ACC112 (cell line): Measurements from ENCODE around the gene VDAC1.
"Not testable (repeated sequence)": the region's sequence is repeated elsewhere in the genome, so short reads cannot be mapped to it uniquely, and the experiment has no call there.

Experiments
- H2AFZ ChIP-seq: fragments of 200-600 bp; sonication (generic); one replicate; pipeline ENCODE4 v1.6.0; 2017; ENCODE audit warnings: antibody characterized with exemption, low read length; ENCODE audit not compliant: unreplicated experiment
- H3K27ac ChIP-seq: fragments of 200-600 bp; sonication (generic); 2 replicates; pipeline ENCODE4 v1.5.1; 2014; ENCODE audit warnings: low read depth, mild to moderate bottlenecking, antibody characterized with exemption, low read length, moderate library complexity
- H3K27me3 ChIP-seq: fragments of 200-600 bp; sonication (generic); 2 replicates; pipeline ENCODE4 v1.6.1; 2014; ENCODE audit warnings: mild to moderate bottlenecking, antibody characterized with exemption, low read length, moderate library complexity, mixed read lengths; ENCODE audit not compliant: insufficient read depth
- H3K36me3 ChIP-seq: fragments of 200-600 bp; sonication (generic); 2 replicates; pipeline ENCODE4 v1.6.1; 2016; ENCODE audit warnings: mild to moderate bottlenecking, antibody characterized with exemption, low read length, moderate library complexity, mixed read lengths; ENCODE audit not compliant: insufficient read depth
- H3K4me1 ChIP-seq: fragments of 200-600 bp; sonication (generic); one replicate; pipeline ENCODE4 v1.6.1; 2016; ENCODE audit warnings: low read length, mixed read lengths; ENCODE audit not compliant: insufficient read depth, unreplicated experiment, control insufficient read depth
- H3K4me3 ChIP-seq: fragments of 200-600 bp; sonication (generic); 2 replicates; pipeline ENCODE4 v1.5.1; 2014; ENCODE audit warnings: mild to moderate bottlenecking, low read depth, low read length
- H3K79me2 ChIP-seq: fragments of 200-600 bp; sonication (generic); one replicate; pipeline ENCODE4 v1.6.0; 2016; ENCODE audit warnings: low read length; ENCODE audit not compliant: control insufficient read depth, unreplicated experiment, insufficient read depth

The VDAC1 gene

DNA sequence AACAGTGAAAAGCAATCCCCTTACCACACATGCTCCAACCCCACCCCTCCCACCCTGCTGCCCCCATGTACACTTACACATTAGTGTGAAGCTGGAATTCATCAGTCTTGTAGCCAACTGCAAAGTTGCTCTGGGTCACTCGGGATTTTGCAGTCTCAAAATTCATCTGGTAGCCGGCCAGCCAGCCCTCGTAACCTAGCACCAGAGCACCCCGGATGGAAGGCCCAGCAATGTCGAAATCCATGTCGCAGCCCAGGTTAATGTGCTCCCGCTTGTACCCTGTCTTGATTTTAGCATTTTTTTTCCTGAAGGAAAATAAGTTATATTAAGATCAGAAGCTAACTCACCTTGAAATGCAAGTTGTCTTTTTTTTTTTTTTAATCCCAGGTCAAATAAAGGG, 24.1 kb downstream of the VDAC1 start:
- Histone ChIP-seq H3K36me3 (peaks cover 15% of the 10 kb centered on the region), H3K4me1 (peaks cover 17% of the 10 kb centered on the region), H3K27ac (no peak overlapping the region), H3K27me3 (no peaks in the 10 kb centered on the region), H2AFZ (no peak overlapping the region), H3K4me3 (no peak overlapping the region), H3K79me2 (peaks cover 38% of the 10 kb centered on the region)

DNA sequence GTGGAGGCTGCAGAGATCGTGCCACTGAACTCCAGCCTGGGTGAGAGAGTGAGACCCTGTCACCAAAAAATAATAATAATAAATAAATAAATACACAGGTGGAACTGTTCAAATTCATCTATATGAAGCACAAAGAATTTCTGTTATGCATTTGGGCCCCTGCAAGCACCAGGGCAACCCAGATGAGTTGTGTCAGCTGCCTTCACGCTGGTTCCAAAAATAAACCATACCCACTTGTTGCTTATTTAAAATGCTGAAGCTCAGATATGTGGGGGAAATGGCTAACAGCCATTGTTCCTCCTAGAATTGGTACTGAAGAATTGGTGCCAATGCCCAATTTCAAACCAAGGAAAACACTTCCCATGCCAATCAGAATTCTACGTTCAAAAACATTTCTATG, 25.8 kb downstream of the VDAC1 start:
- Histone ChIP-seq H2AFZ (no peak overlapping the region), H3K79me2 (peaks cover 29% of the 10 kb centered on the region), H3K4me3 (no peak overlapping the region), H3K36me3 (peaks cover 23% of the 10 kb centered on the region), H3K27ac (no peak overlapping the region), H3K27me3 (no peaks in the 10 kb centered on the region), H3K4me1 (peaks cover 14% of the 10 kb centered on the region)

DNA sequence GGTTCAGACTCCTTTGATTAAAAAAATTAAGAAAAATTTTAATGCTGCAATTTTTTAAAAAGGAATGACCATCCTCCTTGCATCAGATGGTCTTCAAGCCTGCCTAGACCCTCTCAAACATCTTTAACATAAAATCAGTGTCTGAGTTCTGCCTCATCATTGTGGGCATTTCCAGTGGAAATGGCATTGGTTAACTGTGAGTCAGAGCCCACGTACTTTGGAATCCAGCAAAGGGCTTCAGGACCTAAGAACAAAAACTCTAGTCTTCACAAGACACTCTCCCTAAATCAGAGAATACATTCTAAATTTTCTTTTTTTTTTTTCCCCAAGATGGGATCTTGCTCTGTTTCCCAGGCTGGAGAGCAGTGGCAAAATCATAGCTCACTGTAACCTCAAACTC, 26.9 kb downstream of the VDAC1 start:
- H3K79me2 ChIP-seq = peaks cover 25% of the 10 kb centered on the region
- H3K36me3 ChIP-seq = peaks cover 27% of the 10 kb centered on the region
- H3K27me3 ChIP-seq = no peaks in the 10 kb centered on the region
- H3K27ac ChIP-seq = peak overlapping the region; percentile 74
- no peak overlapping the region for H2AFZ ChIP-seq
- H3K4me3 ChIP-seq = no peak overlapping the region
- peaks cover 14% of the 10 kb centered on the region for H3K4me1 ChIP-seq

DNA sequence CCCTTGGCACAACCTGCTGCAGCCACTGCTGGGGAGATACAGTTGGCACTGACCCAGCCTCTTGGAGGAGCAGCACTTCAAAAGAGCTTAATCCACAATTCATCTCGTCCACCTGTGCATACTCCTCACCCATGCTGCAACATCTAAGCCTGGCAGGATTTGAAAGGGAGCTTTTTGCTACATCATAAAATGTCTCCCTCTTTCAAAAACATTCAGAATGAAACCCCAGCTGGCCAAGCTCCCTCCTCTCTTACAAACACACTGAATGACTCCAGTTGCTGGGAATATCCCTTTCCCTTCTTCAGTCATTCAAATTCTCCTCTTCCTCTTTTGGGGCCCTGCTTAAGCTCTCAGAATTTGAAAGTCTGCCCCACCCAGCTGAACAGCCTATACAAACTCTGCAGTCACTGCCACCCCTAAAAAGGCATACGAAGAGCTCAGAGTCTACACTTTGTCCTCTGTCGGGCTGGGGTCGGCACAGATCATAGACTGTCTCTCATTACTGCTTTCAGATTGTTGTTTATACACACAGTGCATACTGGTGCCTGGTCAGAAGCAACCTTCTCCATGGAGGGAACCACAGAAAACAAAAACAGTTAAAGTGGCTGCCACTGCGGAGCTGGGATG, 27.5 kb downstream of the VDAC1 start:
- H3K27me3 ChIP-seq = no peaks in the 10 kb centered on the region
- peaks cover 27% of the 10 kb centered on the region for H3K36me3 ChIP-seq
- peak overlapping the region; percentile 74 for H3K27ac ChIP-seq
- H3K4me3 ChIP-seq = no peak overlapping the region
- no peak overlapping the region for H2AFZ ChIP-seq
- H3K79me2 ChIP-seq = peaks cover 25% of the 10 kb centered on the region
- H3K4me1 ChIP-seq = peaks cover 14% of the 10 kb centered on the region

DNA sequence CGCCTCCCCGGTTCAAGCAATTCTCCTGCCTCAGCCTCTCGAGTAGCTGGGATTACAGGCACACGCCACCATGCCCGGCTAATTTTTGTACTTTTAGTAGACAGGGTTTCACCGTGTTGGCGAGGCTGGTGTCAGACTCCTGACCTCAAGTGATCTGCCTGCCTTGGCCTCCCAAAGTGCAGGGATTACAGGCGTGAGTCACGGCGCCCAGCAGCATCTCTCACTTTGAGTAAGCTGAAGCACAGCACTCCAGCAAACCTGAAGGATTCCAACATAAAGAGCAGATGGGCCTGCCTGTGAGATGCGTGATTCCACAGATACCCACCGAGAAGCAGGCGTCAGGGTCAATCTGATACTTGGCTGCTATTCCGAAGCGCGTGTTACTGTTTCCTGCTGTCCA, 29.2 kb downstream of the VDAC1 start:
- not testable (repeated sequence) for H3K27ac ChIP-seq, H3K27me3 ChIP-seq, H3K4me3 ChIP-seq, H2AFZ ChIP-seq
- Histone ChIP-seq H3K4me1 (peaks cover 14% of the 10 kb centered on the region), H3K79me2 (peaks cover 14% of the 10 kb centered on the region), H3K36me3 (peaks cover 21% of the 10 kb centered on the region)

DNA sequence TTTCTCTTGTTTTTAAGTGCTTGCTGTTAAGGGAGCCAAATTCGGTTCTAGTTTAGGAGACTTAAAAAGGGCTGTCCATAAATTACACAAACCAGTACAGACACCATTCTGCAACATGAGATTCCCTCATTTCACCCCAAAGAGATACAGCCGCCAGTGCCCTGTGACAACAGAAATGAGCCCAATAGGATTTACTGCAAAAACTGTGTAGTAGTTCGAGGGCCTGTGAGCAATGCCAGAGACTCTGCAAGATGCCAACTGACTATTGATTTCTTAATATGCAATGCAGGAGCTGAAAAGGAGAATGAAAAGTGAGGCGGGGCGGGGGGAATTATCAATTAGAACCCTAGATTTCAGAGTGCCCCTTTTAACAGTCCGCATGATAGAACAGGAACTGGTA, 30.6 kb downstream of the VDAC1 start:
- peaks cover 6% of the 10 kb centered on the region for H3K79me2 ChIP-seq
- H2AFZ ChIP-seq = no peak overlapping the region
- H3K4me3 ChIP-seq = no peak overlapping the region
- peaks cover 26% of the 10 kb centered on the region for H3K4me1 ChIP-seq
- H3K27me3 ChIP-seq = no peaks in the 10 kb centered on the region
- no peak overlapping the region for H3K27ac ChIP-seq
- H3K36me3 ChIP-seq = peaks cover 21% of the 10 kb centered on the region

DNA sequence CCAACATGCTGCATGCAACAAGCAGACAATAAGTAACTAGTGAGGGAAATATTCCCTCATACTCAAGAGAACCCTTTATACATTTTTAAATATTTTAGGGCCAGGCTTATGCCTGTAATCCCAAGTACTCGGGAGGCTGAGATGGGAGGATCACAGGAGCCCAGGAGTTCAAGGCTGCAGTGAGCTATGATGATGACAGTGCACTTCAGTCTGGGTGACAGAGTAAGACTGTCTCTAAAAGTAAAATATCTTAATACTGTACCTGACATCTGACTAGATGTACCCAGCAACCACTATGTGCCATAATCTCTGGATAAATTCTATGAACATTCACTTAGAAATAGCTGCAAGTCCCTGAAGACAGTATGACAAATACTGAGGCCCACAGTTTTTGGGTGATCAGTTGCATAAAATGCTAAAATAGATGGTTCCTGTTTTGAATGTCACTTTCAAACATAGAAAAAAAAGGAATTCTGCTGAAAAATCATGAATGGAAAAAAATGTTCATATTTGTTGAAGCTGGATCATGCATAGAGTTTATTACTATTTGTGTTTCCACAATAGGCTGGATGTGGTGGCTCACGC, 34.4 kb downstream of the VDAC1 start:
- H3K27ac ChIP-seq = peak overlapping the region; percentile 17; the same call in 1 of the 2 replicates
- peaks cover 26% of the 10 kb centered on the region for H3K4me1 ChIP-seq
- no peak overlapping the region for H2AFZ ChIP-seq
- H3K36me3 ChIP-seq = peaks cover 13% of the 10 kb centered on the region; the same call in 1 of the 2 replicates
- no peak overlapping the region for H3K4me3 ChIP-seq
- no peaks in the 10 kb centered on the region for H3K27me3 ChIP-seq
- peaks cover 27% of the 10 kb centered on the region for H3K79me2 ChIP-seq

DNA sequence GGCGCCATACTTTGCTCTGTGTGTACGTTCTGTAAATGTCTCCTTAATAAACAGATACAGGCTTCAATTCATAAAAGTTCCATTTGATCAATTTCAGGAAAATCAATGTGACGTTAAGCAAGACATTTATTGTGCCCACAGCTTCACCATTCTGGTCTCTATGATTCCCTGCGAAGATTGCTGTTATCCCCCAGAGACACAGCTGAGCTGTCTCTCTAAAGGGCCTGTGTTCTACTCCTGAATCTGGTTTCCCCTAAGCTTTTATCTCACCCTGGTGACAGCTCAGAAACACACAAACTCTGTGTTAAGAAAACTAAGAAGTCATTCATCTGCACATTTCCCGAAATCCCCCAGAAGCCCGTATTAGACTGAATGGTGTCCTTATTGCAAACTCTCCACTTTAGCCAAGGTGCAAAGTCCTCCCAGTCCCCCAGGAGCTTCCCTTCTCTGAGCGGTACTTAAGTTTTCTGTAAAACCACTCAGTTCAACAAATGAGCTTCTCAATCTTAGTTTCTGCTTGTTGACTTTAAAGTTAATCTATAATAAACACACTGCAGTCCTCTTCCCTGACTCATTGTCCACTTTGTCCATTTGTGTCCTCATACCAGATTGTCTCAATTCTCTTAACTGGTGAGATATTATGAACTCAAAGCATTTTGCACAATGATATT, 35.0 kb downstream of the VDAC1 start:
- Histone ChIP-seq H3K4me3 (peak overlapping the region; percentile 59), H3K27ac (peak overlapping the region; percentile 17), H3K27me3 (no peaks in the 10 kb centered on the region), H3K36me3 (peaks cover 15% of the 10 kb centered on the region), H2AFZ (no peak overlapping the region), H3K4me1 (peaks cover 26% of the 10 kb centered on the region), H3K79me2 (peaks cover 33% of the 10 kb centered on the region)

DNA sequence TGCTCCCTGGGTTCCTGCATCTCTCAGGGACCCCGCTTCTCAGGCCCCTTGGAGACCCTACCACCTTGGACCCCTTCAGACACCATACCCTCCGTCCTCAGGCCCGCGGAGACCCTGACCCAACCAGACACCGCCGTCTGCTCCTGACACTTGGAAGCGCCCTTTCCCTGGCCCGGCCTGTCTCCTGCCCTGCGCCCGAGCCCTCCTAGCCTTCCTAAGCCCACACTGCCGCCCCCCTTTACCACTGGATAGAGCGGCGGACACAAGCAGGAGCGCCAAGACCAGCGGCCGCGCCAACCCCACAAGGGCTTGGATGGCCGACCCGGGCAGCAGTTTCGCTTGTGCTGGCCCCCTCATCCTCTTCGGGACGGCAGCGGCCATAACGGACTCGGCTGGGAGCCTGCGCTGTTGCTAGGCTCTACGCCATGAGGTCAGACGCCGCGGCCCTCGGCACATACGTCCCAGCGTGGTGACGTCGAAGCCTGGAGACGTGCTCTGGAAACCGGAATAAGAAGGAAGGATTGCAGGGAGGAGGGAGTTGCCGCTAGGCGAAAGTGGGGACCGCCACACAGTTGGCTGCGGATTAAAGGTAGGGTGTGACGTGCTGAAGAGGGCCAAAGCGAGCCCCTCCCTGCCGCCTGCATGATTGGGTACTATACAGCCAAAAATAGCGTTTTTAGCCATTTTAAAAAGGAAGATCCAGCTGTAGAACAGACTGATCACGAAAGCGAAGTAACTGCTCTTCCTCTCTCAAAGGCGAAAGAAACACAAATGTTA, 36.4 kb downstream of the VDAC1 start, which contains the start of gene C5orf15:
TSS of gene C5orf15 (minus strand) at position 422 of the 777 bp plus-strand sequence. CDS start at position 381, 41 bp downstream.
- Histone ChIP-seq H3K4me3 (peak within 1 kb of the TSS; percentile 92), H3K27ac (peak within 1 kb of the TSS; percentile 77), H2AFZ (peak within 1 kb of the TSS; percentile 51), H3K4me1 (peaks cover 26% of the 10 kb centered on the region), H3K79me2 (peaks cover 47% of the 10 kb centered on the region), H3K27me3 (no peaks in the 10 kb centered on the region), H3K36me3 (peaks cover 22% of the 10 kb centered on the region)

DNA sequence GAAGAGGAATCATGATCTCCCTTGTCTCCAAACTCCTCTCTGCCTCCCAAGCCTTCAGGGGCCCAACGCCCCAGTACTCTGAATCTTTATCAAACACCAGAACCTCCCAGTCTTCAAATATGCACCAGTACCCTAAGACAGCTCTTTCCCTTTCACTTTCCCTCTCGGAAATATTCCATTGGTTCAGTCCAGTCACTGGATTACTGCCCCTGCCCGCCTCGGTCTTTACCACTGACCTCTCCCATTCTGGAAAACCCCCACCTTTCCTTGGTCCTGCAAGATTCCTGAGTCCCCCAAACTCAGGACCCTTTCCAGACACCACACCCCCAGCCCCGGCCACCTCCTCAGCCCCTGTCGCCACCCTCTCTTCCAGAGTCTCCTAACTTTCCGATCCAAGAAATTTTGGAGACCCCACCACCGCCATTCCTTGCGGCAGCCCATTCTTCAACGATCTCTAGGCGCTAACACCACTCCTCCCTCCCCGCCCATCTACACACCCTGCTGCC, 37.0 kb downstream of the VDAC1 start:
- peaks cover 21% of the 10 kb centered on the region for H3K36me3 ChIP-seq
- peak overlapping the region; percentile 51 for H2AFZ ChIP-seq
- peak overlapping the region; percentile 77 for H3K27ac ChIP-seq
- H3K79me2 ChIP-seq = peaks cover 52% of the 10 kb centered on the region
- peak overlapping the region; percentile 92 for H3K4me3 ChIP-seq
- H3K4me1 ChIP-seq = peaks cover 32% of the 10 kb centered on the region
- no peaks in the 10 kb centered on the region for H3K27me3 ChIP-seq
